Measurements from ENCODE around the gene FEM1C. TPM values are rescaled to one million over a fixed set of nuclear protein-coding genes. Genes with fewer than 3 reads are reported as not detected.
A peak's percentile ranks its signal among the peaks of the same experiment; 100 is the strongest.

FEM1C gene
- 10 to 100 TPM; 12.2 to 12.5 TPM for total RNA-seq

- Mint-ChIP-seq H3K4me3 (peak within 1 kb of the TSS; percentile 96), H3K36me3 (peaks cover 53% of the 10 kb centered on the region), H3K27me3 (no peaks in the 10 kb centered on the region), H3K27ac (peak within 1 kb of the TSS; percentile 98), H3K9me3 (peaks cover 8% of the 10 kb centered on the region), H3K4me1 (ENCODE audit: low read depth) (peaks cover 37% of the 10 kb centered on the region)
- ChIA-PET POLR2A (interaction anchor here (0.7 to 3.1 kb wide), 9 partner anchors 9 to 298 kb away, joined by 3 to 18 read pairs (median 7); partner anchors contain the start of genes AP3S1, ATG12, CCDC112 and TMED7), CTCF (interaction anchor here (0.6 to 1.6 kb wide), 7 partner anchors 10 to 281 kb away, joined by 3 to 5 read pairs (median 3); no protein-coding TSS in a partner anchor)
- DNase-seq = peak; percentile 98
- intact Hi-C loops (cut with micrococcal nuclease) = loop anchor here (1.0 to 5.0 kb wide), 9 partner anchors 56 to 543 kb away; partner anchors contain the start of genes AP3S1, ATG12, CCDC112 and COMMD10
These were observed at the start of gene FEM1C for GRCh38 chr5:115544436-115545350. FEM1C (minus strand) TSS chr5:115544775; CDS start chr5:115543493, 1,282 bp downstream.

GRCh38 chr5:115589043-115589442 lies 44.5 kb upstream of the FEM1C start:
- Mint-ChIP-seq H3K4me1 (ENCODE audit: low read depth) (no peaks in the 10 kb centered on the region), H3K27me3 (no peaks in the 10 kb centered on the region), H3K27ac (no peak overlapping the region), H3K36me3 (no peaks in the 10 kb centered on the region), H3K4me3 (no peak overlapping the region), H3K9me3 (no peaks in the 10 kb centered on the region)
- ChIA-PET CTCF (interaction anchor here (1.2 to 3.0 kb wide), 4 partner anchors 15 to 279 kb away, joined by 4 to 23 read pairs (median 5); no protein-coding TSS in a partner anchor), POLR2A (no interaction called here)
- no peak for DNase-seq
- intact Hi-C loops (cut with micrococcal nuclease) = loop anchor here (5.0 kb wide), 1 partner anchor 492 kb away; no protein-coding TSS in a partner anchor

GRCh38 chr5:115588640-115589039 lies 44.1 kb upstream of the FEM1C start:
- no peaks in the 10 kb centered on the region for H3K4me1 Mint-ChIP-seq (ENCODE audit: low read depth)

GRCh38 chr5:115586525-115587146 lies 42.1 kb upstream of the FEM1C start:
- no peaks in the 10 kb centered on the region for H3K9me3 Mint-ChIP-seq
- CTCF ChIA-PET = interaction anchor here (0.7 to 2.2 kb wide), 3 partner anchors 12 to 277 kb away, joined by 3 to 5 read pairs (median 3); no protein-coding TSS in a partner anchor
- H3K4me3 Mint-ChIP-seq = no peak overlapping the region
- no peaks in the 10 kb centered on the region for H3K36me3 Mint-ChIP-seq
- DNase-seq = no peak
- intact Hi-C loops (cut with micrococcal nuclease) = loop anchor here (1.0 to 5.0 kb wide), 2 partner anchors 277 to 489 kb away; no protein-coding TSS in a partner anchor
- H3K4me1 Mint-ChIP-seq (ENCODE audit: low read depth) = no peaks in the 10 kb centered on the region
- POLR2A ChIA-PET = no interaction called here
- no peak overlapping the region for H3K27ac Mint-ChIP-seq
- H3K27me3 Mint-ChIP-seq = no peaks in the 10 kb centered on the region

More at GRCh38 chr5:115588640-115589039, 44.1 kb upstream of the FEM1C start:
- Mint-ChIP-seq H3K9me3 (no peaks in the 10 kb centered on the region), H3K27ac (no peak overlapping the region), H3K4me3 (no peak overlapping the region), H3K27me3 (no peaks in the 10 kb centered on the region), H3K36me3 (no peaks in the 10 kb centered on the region)
- DNase-seq = no peak
- ChIA-PET POLR2A (no interaction called here), CTCF (interaction anchor here (1.0 to 3.0 kb wide), 5 partner anchors 12 to 279 kb away, joined by 3 to 23 read pairs (median 5); no protein-coding TSS in a partner anchor)
- intact Hi-C loops (cut with micrococcal nuclease) = loop anchor here (5.0 kb wide), 1 partner anchor 491 kb away; no protein-coding TSS in a partner anchor

GRCh38 chr5:115585265-115585664 lies 40.7 kb upstream of the FEM1C start:
- Mint-ChIP-seq H3K4me3 (no peak overlapping the region), H3K36me3 (no peaks in the 10 kb centered on the region), H3K9me3 (no peaks in the 10 kb centered on the region), H3K27ac (no peak overlapping the region), H3K27me3 (no peaks in the 10 kb centered on the region), H3K4me1 (ENCODE audit: low read depth) (no peaks in the 10 kb centered on the region)
- DNase-seq = no peak
- intact Hi-C loops (cut with micrococcal nuclease) = loop anchor here (5.0 kb wide), 1 partner anchor 488 kb away; no protein-coding TSS in a partner anchor
- ChIA-PET CTCF (interaction anchor here (1.2 to 2.9 kb wide), 3 partner anchors 11 to 276 kb away, joined by 3 to 15 read pairs (median 7); no protein-coding TSS in a partner anchor), POLR2A (no interaction called here)

GRCh38 chr5:115584501-115584900 lies 39.9 kb upstream of the FEM1C start:
- no peaks in the 10 kb centered on the region for H3K9me3 Mint-ChIP-seq
- H3K4me3 Mint-ChIP-seq = no peak overlapping the region
- ChIA-PET CTCF (interaction anchor here (1.2 to 2.9 kb wide), 3 partner anchors 10 to 275 kb away, joined by 3 to 15 read pairs (median 7); no protein-coding TSS in a partner anchor), POLR2A (no interaction called here)
- intact Hi-C loops (cut with micrococcal nuclease) = no loop called here
- no peak overlapping the region for H3K27ac Mint-ChIP-seq
- H3K36me3 Mint-ChIP-seq = no peaks in the 10 kb centered on the region
- DNase-seq = no peak
- no peaks in the 10 kb centered on the region for H3K27me3 Mint-ChIP-seq
- no peaks in the 10 kb centered on the region for H3K4me1 Mint-ChIP-seq (ENCODE audit: low read depth)

GRCh38 chr5:115583474-115583873 lies 38.9 kb upstream of the FEM1C start:
- Mint-ChIP-seq H3K9me3 (no peaks in the 10 kb centered on the region), H3K27me3 (no peaks in the 10 kb centered on the region), H3K36me3 (no peaks in the 10 kb centered on the region), H3K27ac (no peak overlapping the region), H3K4me3 (no peak overlapping the region), H3K4me1 (ENCODE audit: low read depth) (no peaks in the 10 kb centered on the region)
- DNase-seq = no peak
- ChIA-PET CTCF (interaction anchor here (1.7 to 2.9 kb wide), 2 partner anchors 9 to 274 kb away, joined by 8 to 15 read pairs; no protein-coding TSS in a partner anchor), POLR2A (no interaction called here)
- intact Hi-C loops (cut with micrococcal nuclease) = no loop called here

GRCh38 chr5:115580941-115581340 lies 36.4 kb upstream of the FEM1C start:
- POLR2A ChIA-PET = no interaction called here
- H3K27ac Mint-ChIP-seq = no peak overlapping the region
- peaks cover 2% of the 10 kb centered on the region for H3K9me3 Mint-ChIP-seq
- no peak overlapping the region for H3K4me3 Mint-ChIP-seq
- no peaks in the 10 kb centered on the region for H3K27me3 Mint-ChIP-seq
- H3K36me3 Mint-ChIP-seq = no peaks in the 10 kb centered on the region
- intact Hi-C loops (cut with micrococcal nuclease) = no loop called here
- DNase-seq = no peak
- no peaks in the 10 kb centered on the region for H3K4me1 Mint-ChIP-seq (ENCODE audit: low read depth)
- CTCF ChIA-PET = interaction anchor here (0.6 to 1.0 kb wide), 2 partner anchors 271 to 487 kb away, joined by 3 read pairs; no protein-coding TSS in a partner anchor

- Mint-ChIP-seq H3K36me3 (no peaks in the 10 kb centered on the region), H3K27ac (no peak overlapping the region), H3K9me3 (peaks cover 2% of the 10 kb centered on the region), H3K4me3 (no peak overlapping the region), H3K4me1 (ENCODE audit: low read depth) (no peaks in the 10 kb centered on the region), H3K27me3 (no peaks in the 10 kb centered on the region)
- ChIA-PET CTCF (no interaction called here), POLR2A (no interaction called here)
- DNase-seq = no peak
- intact Hi-C loops (cut with micrococcal nuclease) = loop anchor here (10.0 kb wide), 1 partner anchor 205 kb away; no protein-coding TSS in a partner anchor
These were observed 35.2 kb upstream of the FEM1C start for GRCh38 chr5:115579747-115580173.

GRCh38 chr5:115579216-115579615 lies 34.6 kb upstream of the FEM1C start:
- CTCF ChIA-PET = no interaction called here
- no peaks in the 10 kb centered on the region for H3K36me3 Mint-ChIP-seq
- H3K9me3 Mint-ChIP-seq = peaks cover 2% of the 10 kb centered on the region
- POLR2A ChIA-PET = no interaction called here
- no peak overlapping the region for H3K4me3 Mint-ChIP-seq
- peaks cover 3% of the 10 kb centered on the region for H3K4me1 Mint-ChIP-seq (ENCODE audit: low read depth)
- no peaks in the 10 kb centered on the region for H3K27me3 Mint-ChIP-seq
- H3K27ac Mint-ChIP-seq = no peak overlapping the region
- DNase-seq = no peak
- intact Hi-C loops (cut with micrococcal nuclease) = loop anchor here (10.0 kb wide), 1 partner anchor 204 kb away; no protein-coding TSS in a partner anchor

- intact Hi-C loops (cut with micrococcal nuclease) = loop anchor here (10.0 kb wide), 1 partner anchor 204 kb away; no protein-coding TSS in a partner anchor
- Mint-ChIP-seq H3K27ac (no peak overlapping the region), H3K27me3 (no peaks in the 10 kb centered on the region), H3K9me3 (peaks cover 2% of the 10 kb centered on the region), H3K36me3 (no peaks in the 10 kb centered on the region), H3K4me1 (ENCODE audit: low read depth) (peaks cover 3% of the 10 kb centered on the region), H3K4me3 (no peak overlapping the region)
- no peak for DNase-seq
- POLR2A ChIA-PET = no interaction called here
- CTCF ChIA-PET = no interaction called here
These were observed 34.1 kb upstream of the FEM1C start for GRCh38 chr5:115578657-115579056.
